Measurements from ENCODE around the gene PNO1. TPM values are rescaled to one million over a fixed set of nuclear protein-coding genes. Genes with fewer than 3 reads are reported as not detected.

The PNO1 gene
- total RNA-seq, 1 donor from 2014 or later, result 7.1 TPM

DNA sequence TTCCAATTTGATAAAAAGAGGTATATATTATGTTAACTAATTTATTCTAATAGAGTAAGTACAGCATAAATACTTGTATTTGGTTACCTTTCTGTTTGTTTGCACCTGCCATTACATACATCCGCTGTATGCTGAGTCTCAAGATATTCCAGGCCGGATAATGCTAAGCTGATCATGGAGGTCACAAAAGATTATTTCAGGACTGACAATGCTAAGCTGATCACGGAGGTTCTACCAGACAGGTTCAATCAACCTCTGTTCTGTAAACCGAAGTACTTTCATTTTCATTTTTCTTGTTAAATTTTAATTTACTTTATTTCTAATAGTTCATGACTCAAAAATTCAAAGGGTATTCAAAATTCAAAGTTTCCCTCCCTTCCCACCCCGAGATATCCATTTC is 31.1 kb downstream of the PNO1 start:
- intact Hi-C loops (cut with DNase I), result no loop called here
- no peak for ATAC-seq

DNA sequence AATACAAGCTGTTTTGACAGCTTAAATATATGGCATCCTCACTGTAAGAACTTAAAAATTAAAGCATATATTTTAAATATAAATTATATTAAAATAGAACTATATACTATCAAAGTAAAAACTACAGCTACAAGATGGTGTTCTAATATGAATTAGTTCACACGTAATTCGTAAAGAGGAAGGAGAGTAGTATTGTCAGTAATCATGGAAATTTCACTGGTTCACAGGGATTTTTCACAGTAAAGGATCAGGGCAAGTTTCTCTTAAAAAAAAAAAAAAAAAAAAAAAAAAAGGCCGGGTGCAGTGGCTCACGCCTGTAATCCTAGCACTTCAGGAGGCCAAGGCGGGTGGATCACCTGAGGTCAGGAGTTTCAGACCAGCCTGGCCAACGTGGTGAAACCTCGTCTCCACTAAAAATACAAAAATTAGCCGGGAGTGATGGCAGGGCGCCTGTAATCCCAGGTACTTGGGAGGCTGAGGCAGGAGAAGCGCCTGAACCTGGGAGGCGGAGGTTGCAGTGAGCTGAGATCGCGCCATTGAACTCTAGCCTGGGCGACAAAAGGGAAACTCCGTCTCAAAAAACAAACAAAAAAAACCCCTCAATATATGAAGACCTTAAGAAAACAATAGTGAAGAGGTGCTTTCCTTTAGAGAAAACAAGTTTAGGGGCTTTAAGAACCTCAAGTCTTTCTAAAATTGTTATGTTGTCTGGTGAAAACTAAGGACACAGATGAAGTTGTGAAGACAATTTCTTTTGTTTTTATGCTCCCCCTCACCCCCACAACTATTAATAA is 32.5 kb downstream of the PNO1 start:
- intact Hi-C loops (cut with DNase I), result loop anchor here (10.0 kb wide), 1 partner anchor 165 kb away; no protein-coding TSS in a partner anchor
- no peak for DNase-seq (ENCODE audit: missing footprints)
- ATAC-seq, result no peak

More for the DNA sequence above, 31.1 kb downstream of the PNO1 start:
- DNase-seq (ENCODE audit: missing footprints), result no peak

DNA sequence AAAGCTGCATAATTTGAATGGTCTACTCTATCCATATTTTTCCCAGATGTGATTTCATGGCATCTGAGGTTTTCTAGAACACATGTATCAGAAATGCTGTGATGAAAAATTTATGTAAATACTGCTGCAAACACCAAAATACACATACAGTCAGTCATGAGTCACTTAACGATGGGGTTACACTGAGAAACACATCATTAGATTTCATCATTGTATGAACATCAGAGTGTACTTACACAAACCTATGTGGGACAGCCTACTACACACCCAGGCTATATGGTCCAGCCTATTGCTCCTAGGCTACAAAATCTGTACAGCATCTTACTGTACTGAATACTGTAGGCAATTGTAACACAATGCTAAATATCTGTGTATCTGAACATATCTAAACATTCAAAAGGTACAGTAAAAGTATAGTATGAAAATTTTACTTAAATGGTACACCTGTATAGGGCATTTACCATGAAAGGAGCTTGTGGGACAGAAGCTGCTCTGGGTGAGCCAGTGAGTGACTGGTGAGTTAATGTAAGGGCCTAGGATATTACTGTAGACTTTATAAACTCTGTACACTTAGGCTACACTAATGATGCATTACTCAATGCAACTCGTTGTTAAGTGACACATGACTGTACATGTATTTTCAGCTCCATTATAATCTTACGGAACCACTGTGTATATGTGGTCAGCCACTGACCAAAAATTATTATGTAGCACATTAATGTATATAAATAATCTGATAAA is 33.5 kb downstream of the PNO1 start:
- ATAC-seq (no peak), DNase-seq (ENCODE audit: missing footprints) (no peak)
- intact Hi-C loops (cut with DNase I), result loop anchor here (10.0 kb wide), 1 partner anchor 164 kb away; no protein-coding TSS in a partner anchor

DNA sequence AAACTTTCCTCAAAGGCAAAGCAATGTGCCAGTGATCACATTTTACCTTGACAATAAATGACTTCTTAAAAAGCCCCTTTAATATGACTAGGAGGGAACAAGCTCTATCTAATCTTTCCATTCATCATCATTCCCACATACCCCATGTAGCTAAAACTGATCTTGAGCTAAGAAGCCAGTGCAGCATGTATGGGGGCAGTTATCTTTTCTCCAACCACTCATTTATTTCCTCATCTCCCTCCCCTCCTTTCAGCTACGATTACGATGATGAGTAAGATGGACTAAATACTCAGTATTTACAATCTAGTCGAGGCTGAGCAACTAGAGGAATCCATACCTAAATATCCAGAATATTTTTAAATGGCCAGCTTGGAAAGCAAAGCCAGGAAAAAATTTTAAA is 35.5 kb downstream of the PNO1 start:
- DNase-seq (ENCODE audit: missing footprints), result no peak
- intact Hi-C loops (cut with DNase I), result loop anchor here (10.0 kb wide), 1 partner anchor 162 kb away; no protein-coding TSS in a partner anchor
- no peak for ATAC-seq

DNA sequence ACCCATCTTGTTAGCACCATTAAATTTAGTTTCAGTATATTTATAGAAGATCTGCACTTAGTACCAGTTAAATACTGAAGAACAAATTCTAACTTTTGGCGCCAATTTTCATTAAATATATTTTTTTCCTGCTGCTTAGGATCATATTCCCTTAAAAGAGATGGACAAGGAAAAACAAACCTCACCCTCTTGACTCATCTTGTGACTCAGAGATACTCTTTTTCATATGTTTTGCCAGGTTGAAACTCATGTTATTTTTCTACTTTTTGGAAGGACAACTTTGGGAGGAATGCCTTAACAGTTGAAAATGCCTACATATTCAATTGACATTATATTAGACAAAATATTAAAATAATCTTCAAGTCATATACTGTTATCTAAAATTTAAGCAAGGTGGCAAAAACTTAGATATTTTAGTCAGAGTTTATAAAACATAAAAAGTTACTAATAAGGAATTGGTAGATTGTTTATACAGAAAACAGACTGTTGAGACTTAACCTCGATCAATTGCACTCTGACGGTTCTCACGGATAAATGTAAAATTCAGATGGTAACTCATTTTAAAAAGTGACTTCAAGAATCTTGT is 36.2 kb downstream of the PNO1 start:
- no peak for DNase-seq (ENCODE audit: missing footprints)
- no peak for ATAC-seq
- intact Hi-C loops (cut with DNase I), result loop anchor here (10.0 kb wide), 1 partner anchor 161 kb away; no protein-coding TSS in a partner anchor

DNA sequence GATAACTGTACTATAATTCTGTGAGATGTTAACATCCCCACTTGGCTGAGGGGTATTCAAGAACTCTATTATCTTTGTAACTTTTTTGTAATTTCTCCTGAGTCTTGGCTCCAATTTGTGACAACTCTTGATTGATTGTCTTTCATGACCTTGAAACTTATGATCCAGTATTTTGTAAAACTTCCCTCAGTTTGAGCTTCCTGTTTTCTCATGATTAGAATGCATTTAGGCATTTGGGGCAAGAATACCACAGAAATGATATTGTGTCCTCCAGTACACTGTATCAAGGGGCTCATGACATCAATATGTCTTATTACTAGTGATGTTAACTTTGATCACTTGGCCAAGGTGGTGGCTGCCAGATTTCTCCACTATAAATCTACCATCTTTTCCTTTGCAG is 37.4 kb downstream of the PNO1 start:
- ATAC-seq, result no peak
- no peak for DNase-seq (ENCODE audit: missing footprints)
- intact Hi-C loops (cut with DNase I), result loop anchor here (5.0 to 10.0 kb wide), 3 partner anchors 73 to 247 kb away; no protein-coding TSS in a partner anchor

GRCh38 chr2:68196120-68196716 is 38.5 kb downstream of the PNO1 start:
- intact Hi-C loops (cut with DNase I), result loop anchor here (2.0 to 10.0 kb wide), 5 partner anchors 55 to 246 kb away; no protein-coding TSS in a partner anchor
- DNase-seq (ENCODE audit: missing footprints), result no peak

GRCh38 chr2:68200157-68200787 is 42.6 kb downstream of the PNO1 start:
- ATAC-seq, result no peak
- DNase-seq (ENCODE audit: missing footprints), result no peak
- intact Hi-C loops (cut with DNase I), result no loop called here

More at GRCh38 chr2:68196120-68196716, 38.5 kb downstream of the PNO1 start:
- peak; percentile 34 for ATAC-seq

- DNase-seq (ENCODE audit: missing footprints) (no peak), ATAC-seq (no peak)
- intact Hi-C loops (cut with DNase I), result no loop called here
These were observed 45.9 kb downstream of the PNO1 start for GRCh38 chr2:68203587-68203986.

GRCh38 chr2:68206793-68207192 is 49.1 kb downstream of the PNO1 start:
- DNase-seq (ENCODE audit: missing footprints) (no peak), ATAC-seq (no peak)
- intact Hi-C loops (cut with DNase I), result no loop called here

- DNase-seq (ENCODE audit: missing footprints) (no peak), ATAC-seq (no peak)
- intact Hi-C loops (cut with DNase I), result no loop called here
These were observed 56.7 kb downstream of the PNO1 start for GRCh38 chr2:68214381-68214780.

GRCh38 chr2:68216454-68217310 is 59.0 kb downstream of the PNO1 start:
- ATAC-seq, result no peak
- DNase-seq (ENCODE audit: missing footprints), result no peak

DNA sequence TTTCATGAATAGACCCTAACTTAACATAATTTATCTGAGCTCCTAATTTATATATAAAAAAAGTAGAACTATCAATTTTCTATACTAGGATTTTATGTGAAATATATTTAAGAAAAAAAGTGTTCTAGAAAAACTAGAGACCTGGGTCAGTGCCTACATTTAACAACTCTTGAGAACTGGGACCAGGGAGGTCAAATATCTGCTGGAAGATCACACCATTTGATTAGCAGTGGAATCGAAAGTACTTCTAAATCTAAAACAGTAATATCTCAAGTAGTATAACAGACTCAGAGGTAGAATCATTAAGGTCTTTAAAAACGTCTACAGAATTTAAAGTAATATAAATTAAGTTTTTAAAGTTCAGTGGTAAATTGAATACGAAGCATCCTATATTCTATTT is 60.0 kb downstream of the PNO1 start:
- no peak for DNase-seq (ENCODE audit: missing footprints)
- no peak for ATAC-seq
- intact Hi-C loops (cut with DNase I), result no loop called here

More at GRCh38 chr2:68216454-68217310, 59.0 kb downstream of the PNO1 start:
- intact Hi-C loops (cut with DNase I), result no loop called here

GRCh38 chr2:68218343-68218901 is 60.7 kb downstream of the PNO1 start:
- no peak for DNase-seq (ENCODE audit: missing footprints)
- ATAC-seq, result no peak
- intact Hi-C loops (cut with DNase I), result no loop called here

- DNase-seq (ENCODE audit: missing footprints) (no peak), ATAC-seq (no peak)
- intact Hi-C loops (cut with DNase I), result no loop called here
These were observed 64.6 kb downstream of the PNO1 start for GRCh38 chr2:68222287-68222686.

GRCh38 chr2:68223419-68223818 is 65.7 kb downstream of the PNO1 start:
- intact Hi-C loops (cut with DNase I), result no loop called here
- no peak for ATAC-seq
- DNase-seq (ENCODE audit: missing footprints), result no peak

GRCh38 chr2:68225119-68225632 is 67.5 kb downstream of the PNO1 start:
- ATAC-seq (peak; percentile 60), DNase-seq (ENCODE audit: missing footprints) (no peak)
- intact Hi-C loops (cut with DNase I), result no loop called here

All from Right ventricle myocardium inferior (tissue), 1 donor.